ENCODE data around the gene R3HDM4.

R3HDM4 gene

GRCh38 chr19:944171-944567, 31.1 kb upstream of the R3HDM4 start:
- DNase-seq (ENCODE audit: low read depth) = peak; percentile 48
- TF ChIP-seq MAX (IDR thresholded peaks at IDR 0.05; ENCODE audit: low read depth, low read length) (no peak), POLR2A (IDR thresholded peaks at IDR 0.05; ENCODE audit: extremely low read depth, insufficient read length) (no peak), CTCF (IDR thresholded peaks at IDR 0.05; ENCODE audit: low read depth, low read length) (no peak), MYC (IDR thresholded peaks at IDR 0.05; ENCODE audit: low read depth, low read length) (no peak)
- H3K4me3 ChIP-seq (ENCODE audit: low read depth, low read length) = no peak overlapping the region

- no peak for DNase-seq (ENCODE audit: low read depth)
- no peak overlapping the region for H3K4me3 ChIP-seq (ENCODE audit: low read depth, low read length)
- TF ChIP-seq MYC (IDR thresholded peaks at IDR 0.05; ENCODE audit: low read depth, low read length) (no peak), POLR2A (IDR thresholded peaks at IDR 0.05; ENCODE audit: extremely low read depth, insufficient read length) (no peak), CTCF (IDR thresholded peaks at IDR 0.05; ENCODE audit: low read depth, low read length) (no peak), MAX (IDR thresholded peaks at IDR 0.05; ENCODE audit: low read depth, low read length) (no peak)
These were observed 30.6 kb upstream of the R3HDM4 start for GRCh38 chr19:943551-944170.

GRCh38 chr19:942133-942645, 29.2 kb upstream of the R3HDM4 start:
- no peak for TF ChIP-seq MAX (IDR thresholded peaks at IDR 0.05; ENCODE audit: low read depth, low read length)
- no peak for TF ChIP-seq MYC (IDR thresholded peaks at IDR 0.05; ENCODE audit: low read depth, low read length)
- TF ChIP-seq POLR2A (IDR thresholded peaks at IDR 0.05; ENCODE audit: extremely low read depth, insufficient read length) = no peak
- TF ChIP-seq CTCF (IDR thresholded peaks at IDR 0.05; ENCODE audit: low read depth, low read length) = no peak
- no peak for DNase-seq (ENCODE audit: low read depth)
- H3K4me3 ChIP-seq (ENCODE audit: low read depth, low read length) = no peak overlapping the region

- no peak overlapping the region for H3K4me3 ChIP-seq (ENCODE audit: low read depth, low read length)
- TF ChIP-seq CTCF (IDR thresholded peaks at IDR 0.05; ENCODE audit: low read depth, low read length) = no peak
- TF ChIP-seq MAX (IDR thresholded peaks at IDR 0.05; ENCODE audit: low read depth, low read length) = no peak
- TF ChIP-seq POLR2A (IDR thresholded peaks at IDR 0.05; ENCODE audit: extremely low read depth, insufficient read length) = no peak
- TF ChIP-seq MYC (IDR thresholded peaks at IDR 0.05; ENCODE audit: low read depth, low read length) = no peak
- DNase-seq (ENCODE audit: low read depth) = no peak
These were observed 28.5 kb upstream of the R3HDM4 start for GRCh38 chr19:941292-942132.

GRCh38 chr19:940591-941291, 27.7 kb upstream of the R3HDM4 start:
- DNase-seq (ENCODE audit: low read depth) = no peak
- no peak for TF ChIP-seq MAX (IDR thresholded peaks at IDR 0.05; ENCODE audit: low read depth, low read length)
- TF ChIP-seq MYC (IDR thresholded peaks at IDR 0.05; ENCODE audit: low read depth, low read length) = no peak
- TF ChIP-seq POLR2A (IDR thresholded peaks at IDR 0.05; ENCODE audit: extremely low read depth, insufficient read length) = no peak
- TF ChIP-seq CTCF (IDR thresholded peaks at IDR 0.05; ENCODE audit: low read depth, low read length) = no peak
- H3K4me3 ChIP-seq (ENCODE audit: low read depth, low read length) = no peak overlapping the region

All from NB4 (cell line).